ENCODE results near the gene CHCHD4.

- TF ChIP-seq CTCF (IDR thresholded peaks at IDR 0.05) (no peak), MAX (CRISPR knock-in tag; IDR thresholded peaks at IDR 0.05) (peak; percentile 34; the same call in 1 of the 2 replicates), MXD4 (CRISPR knock-in tag; IDR thresholded peaks at IDR 0.05; ENCODE audit: borderline replicate concordance) (no peak), ZNF416 (CRISPR knock-in tag; IDR thresholded peaks at IDR 0.05) (no peak), ZNF121 (CRISPR knock-in tag; IDR thresholded peaks at IDR 0.05) (no peak), FOXP1 (CRISPR knock-in tag; IDR thresholded peaks at IDR 0.05; ENCODE audit: borderline replicate concordance) (no peak), KAT7 (CRISPR knock-in tag; IDR thresholded peaks at IDR 0.05; ENCODE audit: borderline replicate concordance) (no peak), SP1 (CRISPR knock-in tag; conservative IDR thresholded peaks at IDR 0.05) (no peak)
Measured at GRCh38 chr3:14124223-14124614, 451 bp downstream of the CHCHD4 start.
